DMS79 (cell line): ENCODE measurements around the gene FAM72D.
"Not testable (repeated sequence)": the region's sequence is repeated elsewhere in the genome, so short reads cannot be mapped to it uniquely, and the experiment has no call there.

ENCODE experiments used
- DNase-seq: peaks from one replicate; lab custom pipeline; 2025; lab: John Stamatoyannopoulos, UW

FAM72D gene

GRCh38 chr1:145095284-145096057 lies at the start of gene FAM72D, which contains the start of gene SRGAP2B:
TSS of gene FAM72D (plus strand) at chr1:145095974. CDS start at chr1:145096848, 874 bp downstream.
TSS of gene SRGAP2B (minus strand) at chr1:145095328. CDS start at chr1:145092901, 2,427 bp downstream.
- not testable (repeated sequence) for DNase-seq

GRCh38 chr1:145047553-145047952 lies 48.2 kb upstream of the FAM72D start:
- DNase-seq: not testable (repeated sequence)

GRCh38 chr1:145048181-145048856 lies 47.5 kb upstream of the FAM72D start:
- not testable (repeated sequence) for DNase-seq

GRCh38 chr1:145052019-145052776 lies 43.6 kb upstream of the FAM72D start:
- DNase-seq: not testable (repeated sequence)

GRCh38 chr1:145053428-145053827 lies 42.3 kb upstream of the FAM72D start:
- DNase-seq: not testable (repeated sequence)

- not testable (repeated sequence) for DNase-seq
Observed at GRCh38 chr1:145055217-145055760, 40.5 kb upstream of the FAM72D start.

GRCh38 chr1:145058184-145058583 lies 37.6 kb upstream of the FAM72D start:
- not testable (repeated sequence) for DNase-seq

GRCh38 chr1:145063285-145063684 lies 32.5 kb upstream of the FAM72D start:
- DNase-seq: not testable (repeated sequence)

- DNase-seq: not testable (repeated sequence)
Observed at GRCh38 chr1:145063941-145064648, 31.7 kb upstream of the FAM72D start.

GRCh38 chr1:145065194-145065826 lies 30.5 kb upstream of the FAM72D start:
- not testable (repeated sequence) for DNase-seq

GRCh38 chr1:145066486-145066885 lies 29.3 kb upstream of the FAM72D start:
- not testable (repeated sequence) for DNase-seq

- DNase-seq: not testable (repeated sequence)
Observed at GRCh38 chr1:145071569-145071968, 24.2 kb upstream of the FAM72D start.

GRCh38 chr1:145074021-145074559 lies 21.7 kb upstream of the FAM72D start:
- not testable (repeated sequence) for DNase-seq

- DNase-seq: not testable (repeated sequence)
Observed at GRCh38 chr1:145076877-145077276, 18.9 kb upstream of the FAM72D start.

GRCh38 chr1:145077872-145078786 lies 17.6 kb upstream of the FAM72D start:
- DNase-seq: not testable (repeated sequence)

GRCh38 chr1:145078787-145079370 lies 16.9 kb upstream of the FAM72D start:
- not testable (repeated sequence) for DNase-seq

GRCh38 chr1:145079737-145080136 lies 16.0 kb upstream of the FAM72D start:
- DNase-seq: not testable (repeated sequence)

GRCh38 chr1:145080193-145080592 lies 15.6 kb upstream of the FAM72D start:
- not testable (repeated sequence) for DNase-seq
